Fibroblast of lung (primary cell): ENCODE results near the gene ANKRD31.

Source experiments
- CTCF ChIP-seq, 2 donors: IDR thresholded peaks in 1 of 2; conservative IDR thresholded peaks in 1 of 2; 1 replicate in 1 of 2; 2 replicates in 1 of 2; pipeline ENCODE4 v1.5.1; 2011 to 2012; ENCODE audit warnings: low read length in 2 of 2, control low read depth in 1 of 2, inconsistent platforms in 1 of 2, low read depth in 1 of 2, mild to moderate bottlenecking in 1 of 2
- EZH2 ChIP-seq: IDR thresholded peaks from 2 replicates; pipeline ENCODE4 v1.5.1; 2012; ENCODE audit warnings: low read length, control low read depth, mild to moderate bottlenecking; ENCODE audit errors: missing control alignments

GRCh38 chr5:75168026-75168735 lies 68.5 kb downstream of the ANKRD31 start:
- no peak for TF ChIP-seq CTCF (conservative IDR thresholded peaks at IDR 0.05 in 1 of 2, IDR thresholded peaks at IDR 0.05 in 1 of 2; ENCODE audit: low read depth in 1 of 2, low read length in 2 of 2)
- TF ChIP-seq EZH2: no peak
